Loucy (cell line): ENCODE results near the gene GLT1D1.
A peak's percentile ranks its signal among the peaks of the same experiment; 100 is the strongest.

ENCODE experiments used
- H2AFZ ChIP-seq: fragments of 200-600 bp; sonication (generic); 2 replicates; pipeline ENCODE4 v1.6.0; 2016; ENCODE audit warnings: antibody characterized with exemption, mild to moderate bottlenecking, low read length, moderate library complexity
- H3F3A ChIP-seq: fragments of 200-600 bp; 2 replicates; pipeline ENCODE4 v1.6.0; 2016; ENCODE audit warnings: antibody characterized with exemption, low read depth, mild to moderate bottlenecking
- H3K27me3 ChIP-seq: fragments of 200-600 bp; sonication (generic); 2 replicates; pipeline ENCODE4 v1.6.1; 2014; ENCODE audit warnings: low read length, mild to moderate bottlenecking; ENCODE audit not compliant: insufficient read depth, poor library complexity, severe bottlenecking
- H3K36me3 ChIP-seq: fragments of 200-600 bp; sonication (generic); 2 replicates; pipeline ENCODE4 v1.6.1; 2016; ENCODE audit warnings: low read length; ENCODE audit not compliant: insufficient read depth
- H3K4me1 ChIP-seq: fragments of 200-600 bp; sonication (generic); 2 replicates; pipeline ENCODE4 v1.5.1; 2014; ENCODE audit warnings: low read length, mild to moderate bottlenecking; ENCODE audit not compliant: insufficient read depth, poor library complexity, severe bottlenecking
- H3K4me2 ChIP-seq: fragments of 200-600 bp; sonication (generic); 2 replicates; pipeline ENCODE4 v1.6.0; 2014; ENCODE audit warnings: antibody characterized with exemption, low read length, low read depth, mild to moderate bottlenecking; ENCODE audit not compliant: poor library complexity, severe bottlenecking
- H3K4me3 ChIP-seq: fragments of 200-600 bp; sonication (generic); 2 replicates; pipeline ENCODE4 v1.5.1; 2014; ENCODE audit warnings: low read length, mild to moderate bottlenecking, mixed read lengths; ENCODE audit not compliant: poor library complexity, severe bottlenecking
- H3K79me2 ChIP-seq: fragments of 200-600 bp; sonication (generic); 2 replicates; pipeline ENCODE4 v1.6.1; 2014; ENCODE audit warnings: low read length; ENCODE audit not compliant: insufficient read depth
- H3K9ac ChIP-seq: fragments of 200-600 bp; sonication (generic); 2 replicates; pipeline ENCODE4 v1.6.0; 2014; ENCODE audit warnings: mild to moderate bottlenecking, low read depth, low read length, moderate library complexity; ENCODE audit not compliant: poor library complexity, severe bottlenecking
- H3K9me2 ChIP-seq: fragments of 200-600 bp; sonication (generic); replicated peaks from 2 replicates; pipeline ENCODE4 v1.6.1; 2016; ENCODE audit warnings: low read depth, low read length, mixed read lengths
- H3K9me3 ChIP-seq: fragments of 200-600 bp; sonication (generic); 2 replicates; pipeline ENCODE4 v1.6.1; 2014; ENCODE audit warnings: mild to moderate bottlenecking, antibody characterized with exemption, low read length, low read depth; ENCODE audit not compliant: insufficient read depth
- H4K20me1 ChIP-seq: fragments of 200-600 bp; sonication (generic); 2 replicates; pipeline ENCODE4 v1.6.0; 2014; ENCODE audit warnings: antibody characterized with exemption, low read length, mild to moderate bottlenecking; ENCODE audit not compliant: insufficient read depth, poor library complexity, severe bottlenecking
- CTCF ChIP-seq: fragments of 200-600 bp; sonication (generic); conservative IDR thresholded peaks from 2 replicates; pipeline ENCODE4 v1.5.1; 2014; ENCODE audit warnings: mild to moderate bottlenecking, antibody characterized with exemption, low read length
- EZH2phosphoT487 ChIP-seq: fragments of 200-600 bp; IDR thresholded peaks from 2 replicates; pipeline ENCODE4 v1.6.1; 2018; ENCODE audit warnings: antibody characterized with exemption, mild to moderate bottlenecking, moderate library complexity, borderline replicate concordance

Gene GLT1D1

GRCh38 chr12:128864516-128865186, 11.4 kb downstream of the GLT1D1 start:
- no peak for TF ChIP-seq EZH2phosphoT487
- no peak for TF ChIP-seq CTCF
- Histone ChIP-seq H3K4me1 (no peaks in the 10 kb centered on the region), H3K9me3 (no peaks in the 10 kb centered on the region), H3K9me2 (no peaks in the 10 kb centered on the region), H3K36me3 (no peaks in the 10 kb centered on the region), H3K79me2 (no peaks in the 10 kb centered on the region), H4K20me1 (no peaks in the 10 kb centered on the region), H3K27me3 (no peaks in the 10 kb centered on the region), H3K4me2 (no peak overlapping the region), H3F3A (no peaks in the 10 kb centered on the region), H3K4me3 (no peak overlapping the region), H3K9ac (no peak overlapping the region), H2AFZ (no peak overlapping the region)

GRCh38 chr12:128867466-128867865, 14.2 kb downstream of the GLT1D1 start:
- no peak overlapping the region for H3K4me3 ChIP-seq
- no peaks in the 10 kb centered on the region for H3K9me2 ChIP-seq
- TF ChIP-seq CTCF (no peak), EZH2phosphoT487 (no peak)
- H3K4me2 ChIP-seq = no peak overlapping the region
- no peak overlapping the region for H3K9ac ChIP-seq
- no peaks in the 10 kb centered on the region for H4K20me1 ChIP-seq
- H3K9me3 ChIP-seq = no peaks in the 10 kb centered on the region
- no peaks in the 10 kb centered on the region for H3K4me1 ChIP-seq
- H3K27me3 ChIP-seq = no peaks in the 10 kb centered on the region
- no peaks in the 10 kb centered on the region for H3K79me2 ChIP-seq
- H3F3A ChIP-seq = no peaks in the 10 kb centered on the region
- H2AFZ ChIP-seq = no peak overlapping the region
- no peaks in the 10 kb centered on the region for H3K36me3 ChIP-seq

- Histone ChIP-seq H3K36me3 (no peaks in the 10 kb centered on the region), H4K20me1 (no peaks in the 10 kb centered on the region), H3K79me2 (no peaks in the 10 kb centered on the region), H3K27me3 (no peaks in the 10 kb centered on the region), H3F3A (no peaks in the 10 kb centered on the region), H3K9me2 (no peaks in the 10 kb centered on the region), H3K9ac (no peak overlapping the region), H2AFZ (peak overlapping the region; percentile 61; the same call in 1 of the 2 replicates), H3K9me3 (no peaks in the 10 kb centered on the region; the same call in 1 of the 2 replicates), H3K4me1 (no peaks in the 10 kb centered on the region), H3K4me3 (no peak overlapping the region), H3K4me2 (no peak overlapping the region)
- TF ChIP-seq CTCF (no peak), EZH2phosphoT487 (no peak)
These were observed 18.2 kb downstream of the GLT1D1 start for GRCh38 chr12:128871516-128871892.
